Measurements from ENCODE around the gene PIK3R2. TPM values are rescaled to one million over a fixed set of nuclear protein-coding genes. Genes with fewer than 3 reads are reported as not detected.

PIK3R2 gene
- total RNA-seq, 4 donors from 2014 or later: 6.3 to 11.7 (median 7.4) TPM

GRCh38 chr19:18172331-18173053, 19.5 kb downstream of the PIK3R2 start:
- ATAC-seq (ENCODE audit: low FRiP score): no peak
- no peak for DNase-seq (ENCODE audit: low spot score)
- TF ChIP-seq CTCF (IDR thresholded peaks at IDR 0.05): no peak

DNA sequence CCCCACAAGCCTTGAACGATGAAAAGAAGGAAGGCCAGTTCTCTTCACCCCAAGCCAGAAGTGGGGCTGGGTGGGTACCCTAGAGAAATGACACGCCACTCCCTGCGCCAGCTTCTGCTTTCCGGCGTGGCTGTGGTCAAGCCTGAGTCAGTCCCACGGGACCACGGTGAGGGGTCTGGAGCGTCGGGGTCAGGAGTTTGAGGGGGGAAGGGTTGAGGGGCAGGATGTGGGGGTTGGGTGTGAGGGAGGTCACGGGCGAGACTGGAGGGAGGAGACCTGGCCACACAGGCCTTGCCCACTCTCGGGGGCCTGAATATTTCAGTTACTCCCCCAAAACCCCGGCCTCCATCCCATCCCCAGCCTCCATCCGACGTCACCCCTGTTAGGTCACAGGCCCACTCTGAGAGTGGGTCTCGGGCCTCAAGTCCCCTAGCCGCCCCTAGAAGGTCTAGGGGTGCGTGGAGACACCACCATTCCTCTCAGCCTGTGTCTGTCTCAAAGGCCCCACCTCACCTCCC, 20.1 kb downstream of the PIK3R2 start:
- TF ChIP-seq CTCF (IDR thresholded peaks at IDR 0.05): no peak
- DNase-seq (ENCODE audit: low spot score) (peak; percentile 62), ATAC-seq (ENCODE audit: low FRiP score) (peak; percentile 10)

DNA sequence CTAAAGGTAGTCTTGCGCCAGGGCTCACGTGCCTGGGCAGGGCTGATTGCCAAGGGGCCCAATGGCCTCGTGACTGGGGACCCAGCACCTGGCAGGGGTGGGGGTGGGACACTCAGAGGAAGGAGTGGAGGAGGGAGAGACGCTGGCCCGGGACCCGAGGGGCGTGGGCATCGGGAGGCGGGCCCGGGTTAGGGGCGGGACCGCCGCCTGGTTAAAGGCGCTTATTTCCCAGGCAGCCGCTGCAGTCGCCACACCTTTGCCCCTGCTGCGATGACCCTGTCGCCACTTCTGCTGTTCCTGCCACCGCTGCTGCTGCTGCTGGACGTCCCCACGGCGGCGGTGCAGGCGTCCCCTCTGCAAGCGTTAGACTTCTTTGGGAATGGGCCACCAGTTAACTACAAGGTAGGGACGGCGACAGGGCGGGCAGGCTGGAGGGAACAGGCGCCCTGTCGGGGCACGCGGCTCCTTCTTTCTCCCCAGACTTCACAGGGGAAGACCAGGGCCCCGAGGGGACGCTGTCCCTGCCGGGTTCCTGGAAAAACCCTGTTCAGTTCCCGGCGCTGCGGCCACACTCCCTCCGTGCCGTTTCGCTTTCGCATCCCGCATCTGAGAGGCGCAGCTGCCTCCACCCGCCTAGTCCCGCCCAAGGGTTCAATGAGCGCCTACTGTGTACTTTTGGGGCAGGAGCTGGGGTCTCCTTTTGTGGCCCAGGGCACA, 20.8 kb downstream of the PIK3R2 start, which contains the start of gene IFI30:
TSS of gene IFI30 (plus strand) at position 242 of the 717 bp plus-strand sequence. CDS start at position 271, 29 bp downstream.
- TF ChIP-seq CTCF (IDR thresholded peaks at IDR 0.05): no peak
- no peak for DNase-seq (ENCODE audit: low spot score)
- peak; percentile 57 for ATAC-seq (ENCODE audit: low FRiP score)

DNA sequence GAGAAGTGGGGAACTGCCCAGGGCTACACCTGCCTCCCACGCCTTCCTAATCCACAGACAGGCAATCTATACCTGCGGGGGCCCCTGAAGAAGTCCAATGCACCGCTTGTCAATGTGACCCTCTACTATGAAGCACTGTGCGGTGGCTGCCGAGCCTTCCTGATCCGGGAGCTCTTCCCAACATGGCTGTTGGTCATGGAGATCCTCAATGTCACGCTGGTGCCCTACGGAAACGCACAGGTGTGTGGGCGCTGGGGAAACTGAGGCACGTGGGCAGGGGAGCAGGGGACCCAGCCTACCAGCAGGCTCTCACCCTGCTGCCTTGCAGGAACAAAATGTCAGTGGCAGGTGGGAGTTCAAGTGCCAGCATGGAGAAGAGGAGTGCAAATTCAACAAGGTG, 22.0 kb downstream of the PIK3R2 start:
- ATAC-seq (ENCODE audit: low FRiP score): no peak
- no peak for TF ChIP-seq CTCF (IDR thresholded peaks at IDR 0.05)
- DNase-seq (ENCODE audit: low spot score): no peak

DNA sequence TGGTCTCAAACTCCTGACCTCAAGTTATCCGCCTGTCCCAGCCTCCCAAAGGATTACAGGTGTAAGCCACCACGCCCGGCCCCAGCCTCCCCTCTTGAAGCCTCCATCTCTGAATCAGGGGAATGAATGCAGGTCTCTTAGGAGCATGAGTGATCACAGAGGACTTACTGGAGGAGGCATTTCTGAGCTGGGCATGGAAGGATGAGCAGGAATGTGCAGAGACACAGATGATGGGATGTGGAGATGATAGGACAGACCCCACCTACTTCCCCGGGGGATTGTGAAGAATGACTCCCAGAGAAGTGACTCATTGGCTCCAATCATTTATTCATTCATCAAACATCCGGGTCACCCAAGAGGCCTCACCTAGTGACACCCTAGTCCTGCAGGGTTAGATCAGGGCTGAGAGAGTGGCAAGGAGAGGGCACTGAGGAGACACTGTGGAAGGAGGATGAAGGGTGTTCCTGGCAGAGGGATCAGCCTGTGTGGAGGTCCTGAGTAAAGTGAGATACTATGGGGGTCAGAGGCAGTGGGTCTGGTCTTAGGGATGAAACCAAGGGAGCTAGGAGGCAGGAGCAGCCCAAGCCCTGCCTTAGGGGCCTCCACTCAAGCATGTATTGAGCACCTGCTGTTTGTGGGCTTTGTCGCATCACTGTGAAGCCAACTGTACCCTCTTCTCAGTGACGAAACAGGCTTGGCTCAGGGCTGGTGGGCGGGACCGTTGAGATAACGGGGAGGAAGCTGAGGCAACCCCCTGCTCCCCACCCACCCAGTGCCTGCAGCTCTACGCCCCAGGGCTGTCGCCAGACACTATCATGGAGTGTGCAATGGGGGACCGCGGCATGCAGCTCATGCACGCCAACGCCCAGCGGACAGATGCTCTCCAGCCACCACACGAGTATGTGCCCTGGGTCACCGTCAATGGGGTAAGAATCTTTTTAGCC, 23.7 kb downstream of the PIK3R2 start:
- ATAC-seq (ENCODE audit: low FRiP score) (no peak), DNase-seq (ENCODE audit: low spot score) (no peak)
- TF ChIP-seq CTCF (IDR thresholded peaks at IDR 0.05): no peak

GRCh38 chr19:18179957-18180356, 27.0 kb downstream of the PIK3R2 start:
- ATAC-seq (ENCODE audit: low FRiP score) (no peak), DNase-seq (ENCODE audit: low spot score) (no peak)
- TF ChIP-seq CTCF (IDR thresholded peaks at IDR 0.05): no peak
